Activated B cell treated with CpG ODN at 0.5 μM for 24 hours (primary cell): ENCODE results near the gene CCNK. TPM values are rescaled to one million over a fixed set of nuclear protein-coding genes. Genes with fewer than 3 reads are reported as not detected.
A peak's percentile ranks its signal among the peaks of the same experiment; 100 is the strongest.

Experiments
- ATAC-seq: fragments of 200-7000 bp; cut with Tn5 transposase; one replicate; pipeline ENCODE4 v1.10.0; 2021; ENCODE audit warnings: low read depth, mild to moderate bottlenecking, moderate library complexity
- CTCF ChIA-PET: fragments of 350-600 bp; sonication (Branson Sonifier 250); formaldehyde crosslinking; loops from one replicate; lab custom pipeline; 2021; ENCODE audit warnings: antibody characterized with exemption; lab: Charles Lee
- POLR2A ChIA-PET: fragments of 350-600 bp; sonication (Branson Sonifier 250); formaldehyde crosslinking; loops from one replicate; lab custom pipeline; 2021; ENCODE audit warnings: antibody characterized with exemption; lab: Charles Lee
- DNase-seq: peaks from one replicate; pipeline ENCODE4 v3.0.0; 2022
- H3K27ac Mint-ChIP-seq: one replicate; pipeline ENCODE4 v1.8.0; 2020; ENCODE audit warnings: mixed read lengths
- H3K27me3 Mint-ChIP-seq: one replicate; pipeline ENCODE4 v1.8.0; 2021; ENCODE audit warnings: mixed read lengths
- H3K36me3 Mint-ChIP-seq: one replicate; pipeline ENCODE4 v1.8.0; 2021; ENCODE audit warnings: low read depth, mixed read lengths
- H3K4me1 Mint-ChIP-seq: one replicate; pipeline ENCODE4 v1.8.0; 2021; ENCODE audit warnings: mixed read lengths
- H3K4me3 Mint-ChIP-seq: one replicate; pipeline ENCODE4 v1.8.0; 2020; ENCODE audit warnings: mild to moderate bottlenecking, mixed read lengths
- H3K9me3 Mint-ChIP-seq: one replicate; pipeline ENCODE4 v1.8.0; 2020; ENCODE audit warnings: mixed read lengths
- intact Hi-C: fragments of 100-400 bp; cut with micrococcal nuclease; formaldehyde crosslinking; loops from one replicate; pipeline ENCODE4 v1.15.1; 2024
- total RNA-seq: library from RNA; stranded (reverse); gene quantifications from 2 replicates; pipeline ENCODE4 v1.2.3, GENCODE V29; 2022
- TF ChIP-seq, protein P1 (sequence below): fragments of 200-600 bp; IDR thresholded peaks from one replicate; pipeline ENCODE4 v1.8.0; 2022; ENCODE audit warnings: antibody characterized with exemption, mild to moderate bottlenecking

CCNK gene
- total RNA-seq, 1 donor from 2014 or later: 79.2 TPM

DNA sequence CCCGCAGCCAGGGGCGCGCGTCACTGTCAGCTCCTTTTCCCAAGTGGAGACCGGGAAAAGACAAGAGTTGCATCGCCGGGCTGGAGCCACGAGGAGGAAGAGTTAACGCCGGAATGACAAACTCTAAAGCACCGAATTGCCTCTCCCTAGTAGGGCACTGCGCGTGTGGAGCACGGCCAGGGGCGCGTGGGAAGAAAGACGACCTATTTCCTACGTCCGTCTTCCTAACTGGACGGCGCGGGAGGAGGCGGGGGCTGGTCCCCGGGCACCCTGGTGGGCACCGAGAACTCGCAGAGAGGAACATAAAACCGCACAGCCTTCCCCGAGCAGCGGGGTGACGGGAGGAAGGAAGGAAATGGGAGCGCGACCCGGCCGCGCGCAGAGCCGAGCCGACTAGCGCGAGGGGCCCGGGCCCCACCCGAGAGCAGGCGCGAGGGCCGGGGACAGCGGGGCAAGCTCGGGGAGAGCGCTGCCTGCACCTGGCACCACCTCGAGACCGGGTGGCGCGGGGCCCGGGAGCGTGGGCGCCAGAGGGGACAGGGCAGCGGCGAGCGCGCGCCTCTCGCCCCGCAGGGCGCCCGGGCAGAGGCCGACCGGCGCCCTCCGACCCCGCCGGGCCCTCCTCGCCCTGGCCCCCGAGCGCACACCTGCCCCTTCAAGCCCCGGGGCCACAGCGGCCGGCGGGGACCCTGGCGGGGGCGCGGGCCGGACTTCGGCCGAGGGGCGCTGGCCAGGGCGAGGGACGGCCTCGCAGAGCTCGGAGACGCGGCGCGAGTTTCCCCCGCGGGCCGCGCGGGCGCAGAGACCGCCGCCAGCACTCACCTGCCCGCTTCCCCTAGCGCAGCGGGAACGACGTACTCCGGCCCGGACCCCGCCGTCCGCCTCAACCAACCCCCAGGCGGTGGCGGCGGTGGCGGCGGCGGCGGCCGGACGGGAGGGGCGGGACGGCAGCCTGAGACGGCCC, 1.0 kb upstream of the CCNK start, which contains the start of gene SETD3:
SETD3 (minus strand) TSS at position 954 of the 964 bp plus-strand sequence. CDS start 15,054 bp downstream, outside the sequence.
- Mint-ChIP-seq H3K27ac (peak within 1 kb of the TSS; percentile 96), H3K4me1 (peaks cover 54% of the 10 kb centered on the region), H3K4me3 (peak within 1 kb of the TSS; percentile 97), H3K27me3 (no peaks in the 10 kb centered on the region), H3K36me3 (peaks cover 8% of the 10 kb centered on the region), H3K9me3 (no peaks in the 10 kb centered on the region)
- DNase-seq (peak; percentile 33), ATAC-seq (no peak)
- intact Hi-C loops: loop anchor here (2.0 kb wide), 2 partner anchors 593 to 761 kb away; no protein-coding TSS in a partner anchor
- TF ChIP-seq, protein P1, sequence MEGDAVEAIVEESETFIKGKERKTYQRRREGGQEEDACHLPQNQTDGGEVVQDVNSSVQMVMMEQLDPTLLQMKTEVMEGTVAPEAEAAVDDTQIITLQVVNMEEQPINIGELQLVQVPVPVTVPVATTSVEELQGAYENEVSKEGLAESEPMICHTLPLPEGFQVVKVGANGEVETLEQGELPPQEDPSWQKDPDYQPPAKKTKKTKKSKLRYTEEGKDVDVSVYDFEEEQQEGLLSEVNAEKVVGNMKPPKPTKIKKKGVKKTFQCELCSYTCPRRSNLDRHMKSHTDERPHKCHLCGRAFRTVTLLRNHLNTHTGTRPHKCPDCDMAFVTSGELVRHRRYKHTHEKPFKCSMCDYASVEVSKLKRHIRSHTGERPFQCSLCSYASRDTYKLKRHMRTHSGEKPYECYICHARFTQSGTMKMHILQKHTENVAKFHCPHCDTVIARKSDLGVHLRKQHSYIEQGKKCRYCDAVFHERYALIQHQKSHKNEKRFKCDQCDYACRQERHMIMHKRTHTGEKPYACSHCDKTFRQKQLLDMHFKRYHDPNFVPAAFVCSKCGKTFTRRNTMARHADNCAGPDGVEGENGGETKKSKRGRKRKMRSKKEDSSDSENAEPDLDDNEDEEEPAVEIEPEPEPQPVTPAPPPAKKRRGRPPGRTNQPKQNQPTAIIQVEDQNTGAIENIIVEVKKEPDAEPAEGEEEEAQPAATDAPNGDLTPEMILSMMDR: no peak
- CTCF ChIA-PET: interaction anchor here (1.2 kb wide), 1 partner anchor 125 kb away, joined by 5 read pairs; no protein-coding TSS in a partner anchor
- POLR2A ChIA-PET: interaction anchor here (0.6 to 2.5 kb wide), 10 partner anchors 8 to 805 kb away, joined by 3 to 27 read pairs (median 3); partner anchors contain the start of genes CCDC85C and CYP46A1

DNA sequence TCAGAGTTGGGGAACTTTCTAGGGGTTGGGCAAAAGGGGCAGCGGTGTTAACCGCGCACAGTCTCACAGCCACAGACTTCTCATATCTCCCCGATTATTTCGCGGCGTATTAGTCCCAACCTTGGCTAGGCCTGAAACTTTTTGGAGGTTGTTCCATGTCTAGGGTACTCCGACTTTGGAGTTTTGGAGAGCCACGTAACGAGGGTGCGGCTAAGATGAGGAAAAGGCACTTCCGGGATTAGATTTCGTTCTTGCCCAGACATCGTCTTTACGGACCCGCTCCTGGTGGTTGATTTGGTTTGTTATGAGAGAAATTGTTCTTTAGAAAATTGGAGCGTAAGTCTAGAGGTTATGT, 513 bp downstream of the CCNK start:
- Mint-ChIP-seq H3K27me3 (no peaks in the 10 kb centered on the region), H3K4me3 (peak overlapping the region; percentile 97), H3K4me1 (peaks cover 65% of the 10 kb centered on the region), H3K9me3 (no peaks in the 10 kb centered on the region), H3K36me3 (peaks cover 8% of the 10 kb centered on the region), H3K27ac (peak overlapping the region; percentile 96)
- intact Hi-C loops: loop anchor here (1.0 to 2.0 kb wide), 5 partner anchors 123 to 895 kb away; partner anchors contain the start of genes CCDC85C, CYP46A1 and WDR25
- TF ChIP-seq, protein P1: no peak
- ATAC-seq (no peak), DNase-seq (no peak)
- ChIA-PET POLR2A (interaction anchor here (0.6 to 2.5 kb wide), 5 partner anchors 10 to 457 kb away, joined by 3 to 27 read pairs (median 5); partner anchors contain the start of genes CCDC85C and CYP46A1), CTCF (interaction anchor here (1.2 kb wide), 1 partner anchor 123 kb away, joined by 5 read pairs; no protein-coding TSS in a partner anchor)

DNA sequence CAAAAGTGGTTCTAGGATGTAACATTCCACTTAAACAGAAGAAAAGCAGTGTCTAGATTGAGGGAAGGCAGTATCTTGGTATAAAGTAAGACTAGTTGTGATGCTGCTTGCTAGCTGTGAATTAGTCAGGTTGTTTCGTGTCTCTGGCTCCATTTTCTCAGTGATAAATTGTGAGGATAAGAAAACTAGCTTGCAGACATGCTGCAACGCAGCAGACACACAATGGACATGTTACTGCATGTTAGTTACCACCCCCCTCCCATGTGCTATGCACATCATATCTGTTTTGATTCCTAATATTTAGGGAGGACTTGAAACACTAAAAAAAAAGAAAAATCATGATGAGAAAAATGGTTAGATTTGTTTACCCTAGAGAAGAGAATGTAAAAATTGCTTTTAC, 2.9 kb downstream of the CCNK start:
- no peaks in the 10 kb centered on the region for H3K9me3 Mint-ChIP-seq
- H3K36me3 Mint-ChIP-seq: peaks cover 11% of the 10 kb centered on the region
- intact Hi-C loops: no loop called here
- ATAC-seq (no peak), DNase-seq (no peak)
- H3K4me1 Mint-ChIP-seq: peaks cover 66% of the 10 kb centered on the region
- no peak overlapping the region for H3K4me3 Mint-ChIP-seq
- H3K27me3 Mint-ChIP-seq: no peaks in the 10 kb centered on the region
- ChIA-PET CTCF (no interaction called here), POLR2A (no interaction called here)
- H3K27ac Mint-ChIP-seq: no peak overlapping the region
- TF ChIP-seq, protein P1: no peak

DNA sequence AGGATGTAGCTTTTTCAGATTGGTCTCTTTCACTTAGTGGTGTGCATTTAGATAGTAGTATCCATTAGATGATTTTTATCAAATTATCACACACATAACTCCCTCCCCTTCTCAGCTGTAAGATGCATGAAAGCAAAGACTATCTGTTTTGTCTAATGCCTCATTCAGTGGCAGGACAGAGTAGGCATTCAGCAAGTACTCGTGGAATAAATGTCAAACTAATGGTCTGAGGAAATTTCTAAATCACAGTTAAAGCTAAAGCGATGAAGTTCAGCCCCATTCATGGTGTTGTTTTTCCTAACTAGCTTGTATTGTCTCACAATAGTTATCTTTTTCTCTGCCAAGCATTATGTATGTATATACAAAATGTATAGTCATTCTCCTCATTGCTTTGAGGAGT, 16.1 kb downstream of the CCNK start:
- Mint-ChIP-seq H3K27me3 (no peaks in the 10 kb centered on the region), H3K9me3 (no peaks in the 10 kb centered on the region), H3K4me3 (no peak overlapping the region), H3K36me3 (peaks cover 90% of the 10 kb centered on the region), H3K4me1 (peaks cover 5% of the 10 kb centered on the region), H3K27ac (no peak overlapping the region)
- DNase-seq (no peak), ATAC-seq (no peak)
- TF ChIP-seq, protein P1: no peak
- intact Hi-C loops: no loop called here
- CTCF ChIA-PET: no interaction called here
- POLR2A ChIA-PET: no interaction called here

DNA sequence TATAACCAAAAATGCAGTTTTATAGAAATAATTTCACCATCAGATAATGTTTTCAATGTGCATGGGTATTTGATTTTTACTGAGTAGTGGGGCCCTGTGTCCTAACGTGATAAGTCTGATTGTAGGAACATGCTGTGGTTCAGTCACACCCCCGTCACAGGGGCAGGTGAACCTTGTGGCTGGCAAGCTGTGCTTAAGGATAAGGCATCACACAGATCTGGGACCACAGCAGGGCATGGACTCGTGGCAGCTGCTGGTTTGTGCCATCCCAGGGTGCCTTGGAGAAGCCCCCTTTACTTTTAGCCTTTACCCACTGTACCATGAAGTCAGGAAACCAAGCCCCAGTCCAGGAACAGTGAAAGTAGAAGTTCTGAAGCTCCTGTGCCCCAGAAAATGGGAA, 16.7 kb downstream of the CCNK start:
- TF ChIP-seq, protein P1: no peak
- DNase-seq (no peak), ATAC-seq (no peak)
- ChIA-PET CTCF (no interaction called here), POLR2A (no interaction called here)
- Mint-ChIP-seq H3K4me3 (no peak overlapping the region), H3K9me3 (no peaks in the 10 kb centered on the region), H3K27ac (no peak overlapping the region), H3K36me3 (peaks cover 90% of the 10 kb centered on the region), H3K4me1 (peaks cover 4% of the 10 kb centered on the region), H3K27me3 (no peaks in the 10 kb centered on the region)
- intact Hi-C loops: no loop called here
